Upper lobe of left lung (tissue), 4 donors: ENCODE data around the gene NCDN.

Source experiments
- EP300 ChIP-seq, 4 donors: sonication (generic); formaldehyde crosslinking; IDR thresholded peaks; one replicate each; pipeline ENCODE4 v1.5.1; 2017; ENCODE audit warnings: antibody characterized with exemption in 4 of 4, control low read depth in 2 of 4
- POLR2A ChIP-seq, 4 donors: fragments of 450-650 bp; IDR thresholded peaks; one replicate each; pipeline ENCODE4 v1.5.1; 2016 to 2017; ENCODE audit warnings: antibody characterized with exemption in 4 of 4, mild to moderate bottlenecking in 2 of 4
- POLR2AphosphoS5 ChIP-seq, 2 donors: sonication (generic); formaldehyde crosslinking; IDR thresholded peaks; one replicate each; pipeline ENCODE4 v1.5.1; 2017; ENCODE audit warnings: antibody characterized with exemption in 2 of 2
- TF ChIP-seq, protein P1 (sequence below), 6 experiments: fragments of 450-650 bp in 4 of 6; fragments of 200-600 bp in 2 of 6; sonication (generic) in 2 of 6; IDR thresholded peaks; one replicate each; pipeline ENCODE4 v1.5.1; 2016 to 2019; ENCODE audit warnings: antibody characterized with exemption in 6 of 6

DNA sequence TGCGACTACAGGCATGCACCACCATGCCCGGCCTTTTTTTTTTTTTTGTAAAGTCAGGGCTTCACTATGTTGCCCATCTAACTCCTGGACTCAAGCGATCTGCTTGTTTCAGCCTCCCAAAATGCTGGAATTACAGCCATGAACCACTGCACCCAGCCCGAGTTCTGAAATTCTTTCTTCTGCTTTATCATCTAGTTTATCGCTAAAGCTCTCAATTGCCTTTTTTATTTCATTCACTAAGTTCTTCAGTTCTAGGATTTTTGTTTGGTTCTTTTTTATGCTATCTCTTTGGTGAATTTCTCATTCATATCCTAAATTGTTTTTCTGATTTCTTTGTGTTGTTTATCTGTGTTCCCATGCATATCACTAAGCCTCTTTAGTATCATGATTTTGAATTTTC lies 27.4 kb upstream of the NCDN start:
- TF ChIP-seq POLR2A (IDR thresholded peaks at IDR 0.05) (no peak), POLR2AphosphoS5 (IDR thresholded peaks at IDR 0.05) (no peak), EP300 (IDR thresholded peaks at IDR 0.05) (no peak)
- TF ChIP-seq, protein P1, sequence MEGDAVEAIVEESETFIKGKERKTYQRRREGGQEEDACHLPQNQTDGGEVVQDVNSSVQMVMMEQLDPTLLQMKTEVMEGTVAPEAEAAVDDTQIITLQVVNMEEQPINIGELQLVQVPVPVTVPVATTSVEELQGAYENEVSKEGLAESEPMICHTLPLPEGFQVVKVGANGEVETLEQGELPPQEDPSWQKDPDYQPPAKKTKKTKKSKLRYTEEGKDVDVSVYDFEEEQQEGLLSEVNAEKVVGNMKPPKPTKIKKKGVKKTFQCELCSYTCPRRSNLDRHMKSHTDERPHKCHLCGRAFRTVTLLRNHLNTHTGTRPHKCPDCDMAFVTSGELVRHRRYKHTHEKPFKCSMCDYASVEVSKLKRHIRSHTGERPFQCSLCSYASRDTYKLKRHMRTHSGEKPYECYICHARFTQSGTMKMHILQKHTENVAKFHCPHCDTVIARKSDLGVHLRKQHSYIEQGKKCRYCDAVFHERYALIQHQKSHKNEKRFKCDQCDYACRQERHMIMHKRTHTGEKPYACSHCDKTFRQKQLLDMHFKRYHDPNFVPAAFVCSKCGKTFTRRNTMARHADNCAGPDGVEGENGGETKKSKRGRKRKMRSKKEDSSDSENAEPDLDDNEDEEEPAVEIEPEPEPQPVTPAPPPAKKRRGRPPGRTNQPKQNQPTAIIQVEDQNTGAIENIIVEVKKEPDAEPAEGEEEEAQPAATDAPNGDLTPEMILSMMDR (IDR thresholded peaks at IDR 0.05) = no peak
